Rectal smooth muscle tissue (tissue), 1 donor: ENCODE data around the gene CDH3.

ENCODE experiments used
- H3K27ac ChIP-seq: one replicate; pipeline ENCODE4 v1.7.0; 2013; ENCODE audit warnings: low read depth, low read length, inconsistent platforms
- H3K27me3 ChIP-seq: one replicate; pipeline ENCODE4 v1.7.0; 2013; ENCODE audit warnings: low read length; ENCODE audit not compliant: control insufficient read depth, insufficient read depth
- H3K36me3 ChIP-seq: one replicate; pipeline ENCODE4 v1.7.0; 2013; ENCODE audit warnings: low read length; ENCODE audit not compliant: control insufficient read depth, insufficient read depth
- H3K4me1 ChIP-seq: one replicate; pipeline ENCODE4 v1.7.0; 2013; ENCODE audit warnings: low read length; ENCODE audit not compliant: control insufficient read depth, insufficient read depth
- H3K4me3 ChIP-seq: one replicate; pipeline ENCODE4 v1.7.0; 2013; ENCODE audit warnings: low read length
- H3K9ac ChIP-seq: one replicate; pipeline ENCODE4 v1.7.0; 2013; ENCODE audit warnings: low read length

The CDH3 gene

GRCh38 chr16:68734782-68735181 lies 89.7 kb downstream of the CDH3 start:
- Histone ChIP-seq H3K27me3 (peaks cover 2% of the 10 kb centered on the region), H3K4me3 (no peak overlapping the region), H3K36me3 (no peaks in the 10 kb centered on the region), H3K4me1 (no peaks in the 10 kb centered on the region), H3K9ac (no peak overlapping the region), H3K27ac (no peak overlapping the region)

DNA sequence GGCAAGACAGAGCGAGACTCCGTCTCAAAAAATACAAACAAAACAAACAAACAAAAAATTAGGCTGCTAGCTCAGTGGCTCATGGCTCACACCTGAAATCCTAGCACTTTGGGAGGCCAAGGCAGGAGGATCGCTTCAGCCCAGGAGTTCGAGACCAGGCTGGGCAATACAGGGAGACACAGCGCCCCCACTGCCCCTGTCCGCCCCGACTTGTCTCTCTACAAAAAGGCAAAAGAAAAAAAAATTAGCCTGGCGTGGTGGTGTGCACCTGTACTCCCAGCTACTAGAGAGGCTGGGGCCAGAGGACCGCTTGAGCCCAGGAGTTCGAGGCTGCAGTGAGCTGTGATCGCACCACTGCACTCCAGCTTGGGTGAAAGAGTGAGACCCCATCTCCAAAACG lies 91.5 kb downstream of the CDH3 start:
- peak overlapping the region; percentile 15 for H3K4me3 ChIP-seq
- H3K27me3 ChIP-seq, result peaks cover 2% of the 10 kb centered on the region
- H3K36me3 ChIP-seq, result no peaks in the 10 kb centered on the region
- H3K9ac ChIP-seq, result no peak overlapping the region
- no peaks in the 10 kb centered on the region for H3K4me1 ChIP-seq
- no peak overlapping the region for H3K27ac ChIP-seq

- Histone ChIP-seq H3K27me3 (peaks cover 2% of the 10 kb centered on the region), H3K4me1 (no peaks in the 10 kb centered on the region), H3K36me3 (no peaks in the 10 kb centered on the region), H3K27ac (no peak within 1 kb of the TSS), H3K9ac (peak within 1 kb of the TSS; percentile 21), H3K4me3 (peak within 1 kb of the TSS; percentile 70)
These were observed 92.1 kb downstream of the CDH3 start, which contains the start of gene CDH1 for GRCh38 chr16:68737046-68737729. Gene CDH1, plus strand, starts transcription at chr16:68737292. Its CDS starts 124 bp downstream, at chr16:68737416.

DNA sequence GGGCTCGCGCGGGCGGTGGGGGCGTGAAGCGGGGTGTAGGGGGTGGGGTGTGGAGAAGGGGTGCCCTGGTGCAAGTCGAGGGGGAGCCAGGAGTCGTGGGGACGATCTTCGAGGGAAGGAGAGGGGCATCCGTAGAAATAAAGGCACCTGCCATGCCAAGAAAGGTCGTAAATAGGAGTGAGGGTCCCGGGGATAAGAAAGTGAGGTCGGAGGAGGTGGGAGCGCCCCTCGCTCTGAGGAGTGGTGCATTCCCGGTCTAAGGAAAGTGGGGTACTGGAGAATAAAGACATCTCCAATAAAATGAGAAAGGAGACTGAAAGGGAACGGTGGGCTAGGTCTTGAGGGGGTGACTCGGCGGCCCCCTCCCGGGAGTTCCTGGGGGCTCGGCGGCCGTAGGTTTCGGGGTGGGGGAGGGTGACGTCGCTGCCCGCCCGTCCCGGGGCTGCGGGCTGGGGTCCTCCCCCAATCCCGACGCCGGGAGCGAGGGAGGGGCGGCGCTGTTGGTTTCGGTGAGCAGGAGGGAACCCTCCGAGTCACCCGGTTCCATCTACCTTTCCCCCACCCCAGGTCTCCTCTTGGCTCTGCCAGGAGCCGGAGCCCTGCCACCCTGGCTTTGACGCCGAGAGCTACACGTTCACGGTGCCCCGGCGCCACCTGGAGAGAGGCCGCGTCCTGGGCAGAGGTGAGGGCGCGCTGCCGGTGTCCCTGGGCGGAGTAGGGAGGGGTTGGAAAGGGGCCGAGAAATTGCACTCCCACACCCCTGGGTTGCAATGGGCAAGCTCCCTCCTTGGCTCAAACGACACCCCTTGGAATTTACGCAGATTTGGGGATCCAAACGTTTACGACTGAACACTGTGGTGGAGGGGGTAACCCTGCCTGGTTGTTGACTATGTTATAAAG lies 92.9 kb downstream of the CDH3 start:
- Histone ChIP-seq H3K4me1 (no peaks in the 10 kb centered on the region), H3K27me3 (peaks cover 2% of the 10 kb centered on the region), H3K36me3 (no peaks in the 10 kb centered on the region), H3K4me3 (peak overlapping the region; percentile 70), H3K9ac (peak overlapping the region; percentile 21), H3K27ac (no peak overlapping the region)

DNA sequence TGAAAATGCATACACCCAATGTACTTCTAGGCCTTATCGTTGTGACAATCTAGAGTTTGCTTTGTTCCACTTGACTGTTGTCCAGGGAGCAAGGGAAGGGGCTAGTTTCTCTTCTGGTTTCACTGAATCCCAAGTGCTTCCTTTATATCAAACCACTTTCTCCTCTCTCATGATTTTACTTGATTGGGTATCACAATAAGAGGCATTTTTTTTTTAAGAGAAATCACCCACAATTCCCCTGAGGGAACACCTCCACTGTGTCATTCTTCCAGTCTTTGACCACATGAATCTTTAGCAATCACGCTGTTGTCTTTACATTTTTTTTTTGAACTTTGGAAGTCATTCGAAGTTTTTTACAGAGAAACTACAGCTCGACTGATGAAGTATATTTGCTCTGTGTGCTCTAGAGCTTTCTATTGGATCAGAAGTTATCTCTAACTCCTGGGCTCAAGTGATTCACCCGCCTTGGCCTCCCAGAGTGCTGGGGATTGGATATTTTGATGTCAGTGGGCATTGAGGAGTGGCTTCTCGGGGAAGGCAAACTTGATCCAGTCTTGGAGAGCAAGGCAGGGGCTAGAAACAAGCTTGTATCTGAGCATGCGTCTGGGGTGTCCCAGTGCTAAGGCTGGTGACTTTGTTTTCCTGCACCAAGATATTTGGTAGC lies 95.0 kb downstream of the CDH3 start:
- Histone ChIP-seq H3K4me1 (no peaks in the 10 kb centered on the region), H3K27ac (no peak overlapping the region), H3K27me3 (peaks cover 2% of the 10 kb centered on the region), H3K4me3 (no peak overlapping the region), H3K9ac (no peak overlapping the region), H3K36me3 (no peaks in the 10 kb centered on the region)

GRCh38 chr16:68740628-68741346 lies 95.7 kb downstream of the CDH3 start:
- Histone ChIP-seq H3K4me1 (no peaks in the 10 kb centered on the region), H3K9ac (no peak overlapping the region), H3K4me3 (no peak overlapping the region), H3K27me3 (peaks cover 2% of the 10 kb centered on the region), H3K36me3 (no peaks in the 10 kb centered on the region), H3K27ac (no peak overlapping the region)

DNA sequence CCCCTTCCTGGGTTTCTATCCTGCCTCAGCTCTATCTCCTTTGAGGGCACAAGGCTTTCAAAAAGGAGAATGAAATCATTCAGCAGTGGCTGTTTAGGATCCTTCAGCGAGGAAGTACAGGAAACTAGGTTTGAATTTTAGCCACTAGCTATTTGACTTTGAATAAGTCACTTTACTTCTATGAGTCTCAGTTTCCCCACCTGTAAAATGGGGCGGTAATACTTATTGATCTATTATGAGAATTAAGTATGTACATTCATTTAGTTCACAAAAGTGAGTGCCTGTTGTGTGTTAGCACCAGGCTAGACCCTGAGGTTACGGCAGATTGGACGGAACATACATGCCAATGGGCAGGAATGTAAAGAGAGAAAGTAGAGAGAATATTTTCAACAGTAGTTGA lies 98.6 kb downstream of the CDH3 start:
- H3K27ac ChIP-seq, result no peak overlapping the region
- H3K36me3 ChIP-seq, result no peaks in the 10 kb centered on the region
- no peaks in the 10 kb centered on the region for H3K4me1 ChIP-seq
- no peak overlapping the region for H3K4me3 ChIP-seq
- no peaks in the 10 kb centered on the region for H3K27me3 ChIP-seq
- no peak overlapping the region for H3K9ac ChIP-seq

DNA sequence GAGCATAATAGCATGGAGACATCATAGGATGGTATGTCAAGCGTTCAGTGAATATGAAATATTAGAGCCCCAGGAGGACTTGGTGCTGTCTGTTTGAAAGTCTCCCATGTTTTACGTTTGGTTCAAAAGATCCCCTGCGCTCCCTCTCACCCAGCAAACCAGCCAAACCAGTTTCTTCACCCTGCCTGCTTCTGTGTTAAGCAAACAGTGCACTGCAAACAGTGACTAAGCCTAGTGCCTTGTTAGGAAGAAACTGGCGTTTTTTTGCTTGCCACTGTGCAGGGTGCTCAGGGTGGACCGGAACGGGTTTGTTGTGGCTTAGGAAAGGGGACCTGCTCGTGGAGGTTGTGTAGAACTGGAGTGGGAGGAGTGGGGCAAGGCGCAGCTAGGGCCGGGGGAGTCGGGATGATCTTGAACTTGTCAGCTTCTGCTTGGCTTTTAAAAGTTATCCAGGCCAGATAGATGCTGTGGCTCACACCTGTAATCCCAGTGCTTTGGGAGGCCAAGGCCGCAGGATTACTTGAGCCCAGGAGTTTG lies 99.7 kb downstream of the CDH3 start:
- Histone ChIP-seq H3K9ac (no peak overlapping the region), H3K36me3 (no peaks in the 10 kb centered on the region), H3K4me3 (no peak overlapping the region), H3K27ac (no peak overlapping the region), H3K27me3 (no peaks in the 10 kb centered on the region), H3K4me1 (no peaks in the 10 kb centered on the region)

- H3K9ac ChIP-seq, result no peak overlapping the region
- no peaks in the 10 kb centered on the region for H3K4me1 ChIP-seq
- H3K27me3 ChIP-seq, result no peaks in the 10 kb centered on the region
- H3K36me3 ChIP-seq, result no peaks in the 10 kb centered on the region
- H3K27ac ChIP-seq, result no peak overlapping the region
- no peak overlapping the region for H3K4me3 ChIP-seq
These were observed 101.8 kb downstream of the CDH3 start for GRCh38 chr16:68746951-68747350.

DNA sequence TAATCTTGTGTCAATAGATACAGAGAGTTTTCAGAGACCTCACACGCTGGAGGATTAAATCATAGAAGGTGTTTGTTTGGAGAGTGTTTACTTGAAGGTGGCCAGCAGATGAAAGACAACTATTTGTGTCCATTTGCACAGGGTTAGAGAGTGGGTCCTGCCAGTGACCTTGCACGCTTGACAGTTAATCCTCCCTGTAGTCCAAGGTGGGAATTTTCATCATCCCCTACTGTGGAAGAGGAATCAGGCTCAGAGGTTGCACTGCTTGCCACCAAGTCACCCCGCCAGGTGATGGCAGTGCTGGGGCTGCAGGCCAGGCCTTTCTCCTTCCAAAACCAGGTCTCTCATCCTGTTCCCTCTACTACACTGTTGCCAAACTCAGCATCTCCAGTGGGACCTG lies 104.3 kb downstream of the CDH3 start:
- H3K4me1 ChIP-seq, result no peaks in the 10 kb centered on the region

More for the DNA sequence above, 104.3 kb downstream of the CDH3 start:
- H3K36me3 ChIP-seq, result no peaks in the 10 kb centered on the region
- H3K27ac ChIP-seq, result no peak overlapping the region
- H3K9ac ChIP-seq, result no peak overlapping the region
- H3K27me3 ChIP-seq, result no peaks in the 10 kb centered on the region
- H3K4me3 ChIP-seq, result no peak overlapping the region
